Measurements from ENCODE around the gene GAS2. TPM values are rescaled to one million over a fixed set of nuclear protein-coding genes. Genes with fewer than 3 reads are reported as not detected.

GAS2 gene
- total and polyA plus RNA-seq, 7 donors = 1.1 to 4.8 (median 1.6) TPM

DNA sequence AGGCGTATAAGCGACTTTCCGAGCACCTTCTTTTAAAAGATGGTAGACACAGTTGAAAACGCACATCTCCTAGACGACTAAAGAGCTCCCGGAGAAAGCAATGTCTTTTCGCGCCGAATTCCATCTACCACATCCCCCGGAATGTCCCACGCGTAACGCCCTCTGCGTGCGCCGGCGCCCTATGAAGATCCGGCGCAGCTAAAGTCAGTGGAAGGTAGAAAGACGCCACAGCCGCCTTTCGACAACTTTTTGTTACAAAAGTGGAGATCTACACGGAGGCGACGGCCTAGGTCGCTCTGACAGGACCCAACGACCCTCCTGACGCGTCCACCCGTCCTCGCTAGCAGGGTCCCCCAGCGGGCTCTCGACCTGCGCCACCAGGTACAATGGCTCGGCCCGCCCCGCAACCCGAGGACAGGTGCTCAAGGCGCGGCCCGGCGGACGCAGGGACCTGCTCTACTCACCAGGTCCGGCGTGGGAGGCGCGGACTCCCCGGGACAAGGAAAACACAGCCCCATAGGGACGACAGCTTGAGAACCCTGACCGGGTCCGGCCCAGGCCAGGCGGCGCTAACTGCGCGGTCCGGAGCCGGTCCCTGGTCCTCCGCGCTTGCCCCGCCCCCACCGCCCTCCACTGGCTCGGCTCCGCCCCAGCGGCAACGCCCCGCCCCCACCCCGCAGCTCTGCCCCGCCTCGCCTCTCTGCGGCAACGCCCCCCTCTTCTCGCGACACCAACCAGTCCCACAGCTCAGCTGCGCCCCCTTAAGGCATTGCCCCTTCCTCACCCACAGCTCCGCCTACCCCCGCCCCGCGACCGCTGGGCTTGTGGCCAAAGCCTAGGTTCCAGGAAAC lies 163.0 kb downstream of the GAS2 start, which contains the start of gene SVIP:
Gene SVIP (minus strand): TSS at position 571 of the 851 bp plus-strand sequence. CDS start 53 bp downstream, at position 518.
- TF ChIP-seq POLR2A (IDR thresholded peaks at IDR 0.05) = peak; percentile 47 to 58
- TF ChIP-seq, protein P1, sequence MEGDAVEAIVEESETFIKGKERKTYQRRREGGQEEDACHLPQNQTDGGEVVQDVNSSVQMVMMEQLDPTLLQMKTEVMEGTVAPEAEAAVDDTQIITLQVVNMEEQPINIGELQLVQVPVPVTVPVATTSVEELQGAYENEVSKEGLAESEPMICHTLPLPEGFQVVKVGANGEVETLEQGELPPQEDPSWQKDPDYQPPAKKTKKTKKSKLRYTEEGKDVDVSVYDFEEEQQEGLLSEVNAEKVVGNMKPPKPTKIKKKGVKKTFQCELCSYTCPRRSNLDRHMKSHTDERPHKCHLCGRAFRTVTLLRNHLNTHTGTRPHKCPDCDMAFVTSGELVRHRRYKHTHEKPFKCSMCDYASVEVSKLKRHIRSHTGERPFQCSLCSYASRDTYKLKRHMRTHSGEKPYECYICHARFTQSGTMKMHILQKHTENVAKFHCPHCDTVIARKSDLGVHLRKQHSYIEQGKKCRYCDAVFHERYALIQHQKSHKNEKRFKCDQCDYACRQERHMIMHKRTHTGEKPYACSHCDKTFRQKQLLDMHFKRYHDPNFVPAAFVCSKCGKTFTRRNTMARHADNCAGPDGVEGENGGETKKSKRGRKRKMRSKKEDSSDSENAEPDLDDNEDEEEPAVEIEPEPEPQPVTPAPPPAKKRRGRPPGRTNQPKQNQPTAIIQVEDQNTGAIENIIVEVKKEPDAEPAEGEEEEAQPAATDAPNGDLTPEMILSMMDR (IDR thresholded peaks at IDR 0.05) = peak in 2 of 4 experiments; percentile 6 to 58
- peak; percentile 82 to 88 (median 86) for TF ChIP-seq POLR2AphosphoS5 (IDR thresholded peaks at IDR 0.05)
- no peak for TF ChIP-seq EP300 (IDR thresholded peaks at IDR 0.05)
- DNase-seq = peak; percentile 96
- H3K4me1 ChIP-seq = peaks cover 0 to 13% (median 3%) of the 10 kb centered on the region in 4 donors
- H3K36me3 ChIP-seq = peaks cover 0 to 22% (median 0%) of the 10 kb centered on the region in 4 donors
- peak within 1 kb of the TSS; percentile 78 to 89 (median 82) for H3K27ac ChIP-seq
- intact Hi-C loops (cut with DNase I) = loop anchor here (5.0 kb wide), 1 partner anchor 202 kb away; the partner anchor contains the start of gene FANCF
- 0 to 1% methylated on average over 79 of the region's 79 CpGs for WGBS, 2 donors
- H3K9me3 ChIP-seq = no peaks in the 10 kb centered on the region
- H3K4me3 ChIP-seq = peak within 1 kb of the TSS; percentile 89 to 96 (median 92)
- no peaks in the 10 kb centered on the region for H3K27me3 ChIP-seq

DNA sequence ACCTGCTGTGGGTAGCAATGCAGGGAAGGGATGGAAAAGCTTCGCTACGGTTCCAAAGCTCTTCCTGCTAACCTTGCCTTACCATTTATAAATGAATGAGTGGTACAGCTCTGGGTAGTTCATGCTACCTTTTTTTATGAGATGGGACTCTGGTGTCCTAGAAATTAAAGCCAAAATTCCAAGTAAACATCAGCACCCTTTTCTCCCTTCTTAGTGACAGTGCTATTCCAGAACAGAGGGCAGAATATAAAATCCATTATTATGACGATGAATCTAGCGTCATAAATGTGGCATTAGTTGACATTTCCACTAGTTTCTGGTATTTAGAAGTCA lies 163.6 kb downstream of the GAS2 start:
- Histone ChIP-seq H3K27ac (peak overlapping the region in 2 of 4 donors; percentile 7 to 89), H3K36me3 (peaks cover 0 to 17% (median 0%) of the 10 kb centered on the region in 4 donors), H3K9me3 (no peaks in the 10 kb centered on the region), H3K4me1 (peaks cover 0 to 13% (median 3%) of the 10 kb centered on the region in 4 donors), H3K4me3 (peak overlapping the region; percentile 89 to 96 (median 92)), H3K27me3 (no peaks in the 10 kb centered on the region)
- intact Hi-C loops (cut with DNase I) = no loop called here
- DNase-seq = no peak
- TF ChIP-seq, protein P1 (IDR thresholded peaks at IDR 0.05) = peak in 1 of 4 experiments; percentile 21
- TF ChIP-seq POLR2A (IDR thresholded peaks at IDR 0.05) (no peak), EP300 (IDR thresholded peaks at IDR 0.05) (no peak)
- 4 to 14% methylated on average over 4 of the region's 4 CpGs for WGBS, 2 donors

DNA sequence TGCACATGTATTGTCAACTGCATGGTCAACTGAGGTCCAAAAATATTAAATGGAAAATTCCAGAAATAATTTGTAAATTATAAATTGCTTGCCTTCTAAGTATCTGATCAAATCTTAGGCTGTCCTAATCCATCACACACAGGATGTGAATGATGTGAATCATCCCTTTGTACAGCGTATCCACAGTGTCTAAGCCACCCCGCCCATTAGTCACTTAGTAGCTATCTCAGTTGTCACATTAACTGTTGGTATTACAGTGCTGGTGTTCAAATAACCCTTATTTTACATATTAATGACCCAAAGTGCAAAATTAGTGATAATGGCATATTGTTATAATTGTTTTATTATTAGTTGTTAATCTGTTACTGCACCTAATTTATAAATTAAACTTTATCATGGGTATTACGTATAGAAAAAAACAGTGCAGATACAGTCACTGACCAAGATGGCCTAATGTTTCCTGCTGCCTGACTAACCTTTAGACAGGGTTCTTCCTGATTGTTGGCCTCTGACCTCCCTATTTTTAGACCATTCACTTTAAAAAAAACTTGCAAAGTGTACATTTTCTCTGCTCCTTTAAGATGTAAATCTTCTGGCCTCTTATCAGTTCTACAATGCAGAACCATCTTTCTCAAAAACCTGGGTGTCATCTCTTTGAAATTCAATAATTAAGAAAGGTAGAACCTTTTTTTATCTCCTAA lies 166.1 kb downstream of the GAS2 start:
- no peaks in the 10 kb centered on the region for H3K27me3 ChIP-seq
- no peaks in the 10 kb centered on the region for H3K36me3 ChIP-seq
- intact Hi-C loops (cut with DNase I) = no loop called here
- peaks cover 0 to 13% (median 3%) of the 10 kb centered on the region in 4 donors for H3K4me1 ChIP-seq
- no peak for DNase-seq
- TF ChIP-seq POLR2A (IDR thresholded peaks at IDR 0.05) (no peak), POLR2AphosphoS5 (IDR thresholded peaks at IDR 0.05) (no peak), EP300 (IDR thresholded peaks at IDR 0.05) (no peak)
- TF ChIP-seq, protein P1 (IDR thresholded peaks at IDR 0.05) = no peak
- no peak overlapping the region for H3K27ac ChIP-seq
- H3K4me3 ChIP-seq = no peak overlapping the region
- no peaks in the 10 kb centered on the region for H3K9me3 ChIP-seq
- WGBS, 2 donors = 84 to 86% methylated on average over 3 of the region's 3 CpGs

DNA sequence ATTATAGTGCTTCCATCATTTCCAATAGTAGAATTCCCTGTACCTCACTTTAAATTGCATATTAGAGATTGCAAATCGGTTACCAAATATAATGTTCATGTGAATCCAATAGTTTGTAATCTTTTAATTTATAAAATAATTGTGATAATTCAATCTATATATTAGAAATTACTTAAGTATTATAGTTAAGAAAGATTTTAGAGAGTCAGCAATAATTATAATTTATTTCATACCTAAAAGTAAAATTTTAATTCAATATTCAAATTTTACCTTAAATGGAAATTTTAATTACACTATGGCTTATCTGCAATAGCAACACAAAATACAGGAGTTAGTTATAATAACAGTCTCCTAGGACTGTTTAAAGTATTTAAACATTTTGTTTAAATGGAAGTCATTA lies 180.3 kb downstream of the GAS2 start:
- no peaks in the 10 kb centered on the region for H3K27me3 ChIP-seq
- TF ChIP-seq POLR2AphosphoS5 (IDR thresholded peaks at IDR 0.05) (no peak), EP300 (IDR thresholded peaks at IDR 0.05) (no peak), POLR2A (IDR thresholded peaks at IDR 0.05) (no peak)
- TF ChIP-seq, protein P1 (IDR thresholded peaks at IDR 0.05) = no peak
- H3K4me1 ChIP-seq = no peaks in the 10 kb centered on the region
- 89 to 96% methylated on average over 1 of the region's 1 CpG for WGBS, 2 donors
- intact Hi-C loops (cut with DNase I) = no loop called here
- no peaks in the 10 kb centered on the region for H3K36me3 ChIP-seq
- H3K27ac ChIP-seq = no peak overlapping the region
- H3K9me3 ChIP-seq = no peaks in the 10 kb centered on the region
- H3K4me3 ChIP-seq = no peak overlapping the region
- no peak for DNase-seq
